OCI-LY3 (cell line): ENCODE data around the gene XNDC1N.

Source experiments
- EZH2phosphoT487 ChIP-seq: fragments of 200-600 bp; shearing (Covaris generic); IDR thresholded peaks from 2 replicates; pipeline ENCODE4 v1.6.1; 2018; ENCODE audit warnings: antibody characterized with exemption, mixed run types, low read depth
- TF ChIP-seq, protein P1 (sequence below): fragments of 200-600, 300-600 bp; sonication (generic); IDR thresholded peaks from 2 replicates; pipeline ENCODE4 v1.5.1; 2014; ENCODE audit warnings: antibody characterized with exemption, low read length, low read depth

DNA sequence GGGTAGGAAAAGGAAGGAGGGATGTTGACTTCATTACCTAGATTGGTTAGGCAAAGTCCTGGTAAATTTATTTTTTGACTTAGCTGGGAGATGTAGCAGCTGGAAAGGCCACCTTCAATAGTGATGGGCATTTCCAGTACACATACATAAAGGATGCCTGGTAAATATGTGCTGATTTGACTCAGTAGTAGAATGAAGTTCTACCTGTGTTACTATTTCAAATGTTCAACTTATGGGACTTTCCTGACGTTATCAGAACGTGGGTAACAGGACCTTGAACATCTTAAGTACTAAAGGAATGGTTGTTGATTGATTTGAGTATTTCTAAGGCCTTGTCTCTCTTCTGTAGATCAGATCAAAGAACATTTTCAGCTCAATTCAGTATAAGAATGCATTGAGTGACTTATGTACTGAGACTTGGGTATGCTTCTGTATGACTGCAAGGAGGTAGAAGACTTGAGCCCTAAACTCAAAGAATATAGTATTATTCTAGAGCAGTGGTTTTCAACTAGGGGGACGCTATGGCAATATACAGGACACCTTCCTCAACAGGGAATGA lies 27.6 kb upstream of the XNDC1N start:
- TF ChIP-seq EZH2phosphoT487, result no peak
- TF ChIP-seq, protein P1, sequence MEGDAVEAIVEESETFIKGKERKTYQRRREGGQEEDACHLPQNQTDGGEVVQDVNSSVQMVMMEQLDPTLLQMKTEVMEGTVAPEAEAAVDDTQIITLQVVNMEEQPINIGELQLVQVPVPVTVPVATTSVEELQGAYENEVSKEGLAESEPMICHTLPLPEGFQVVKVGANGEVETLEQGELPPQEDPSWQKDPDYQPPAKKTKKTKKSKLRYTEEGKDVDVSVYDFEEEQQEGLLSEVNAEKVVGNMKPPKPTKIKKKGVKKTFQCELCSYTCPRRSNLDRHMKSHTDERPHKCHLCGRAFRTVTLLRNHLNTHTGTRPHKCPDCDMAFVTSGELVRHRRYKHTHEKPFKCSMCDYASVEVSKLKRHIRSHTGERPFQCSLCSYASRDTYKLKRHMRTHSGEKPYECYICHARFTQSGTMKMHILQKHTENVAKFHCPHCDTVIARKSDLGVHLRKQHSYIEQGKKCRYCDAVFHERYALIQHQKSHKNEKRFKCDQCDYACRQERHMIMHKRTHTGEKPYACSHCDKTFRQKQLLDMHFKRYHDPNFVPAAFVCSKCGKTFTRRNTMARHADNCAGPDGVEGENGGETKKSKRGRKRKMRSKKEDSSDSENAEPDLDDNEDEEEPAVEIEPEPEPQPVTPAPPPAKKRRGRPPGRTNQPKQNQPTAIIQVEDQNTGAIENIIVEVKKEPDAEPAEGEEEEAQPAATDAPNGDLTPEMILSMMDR, result no peak
